ENCODE data around the gene PSTPIP2.

DNA sequence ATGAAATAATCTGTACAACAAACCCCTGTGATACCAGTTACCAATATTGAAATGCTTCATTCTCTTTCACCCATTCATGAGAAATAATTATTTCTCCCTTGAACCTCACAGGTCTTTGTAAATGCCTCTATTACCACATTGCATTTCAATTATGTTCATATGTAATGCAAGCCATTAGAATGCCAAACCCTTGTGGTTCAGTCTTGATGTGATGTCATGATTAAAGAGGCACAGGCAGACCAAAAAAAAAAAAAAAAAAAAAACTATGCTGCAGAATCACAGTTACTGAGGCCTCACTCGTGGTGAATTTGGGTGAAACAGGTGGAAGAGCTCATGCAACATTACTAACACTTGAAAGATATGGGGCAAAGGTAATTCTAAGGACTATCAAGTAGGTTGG is 95.5 kb downstream of the PSTPIP2 start:
- TF ChIP-seq, protein P1, sequence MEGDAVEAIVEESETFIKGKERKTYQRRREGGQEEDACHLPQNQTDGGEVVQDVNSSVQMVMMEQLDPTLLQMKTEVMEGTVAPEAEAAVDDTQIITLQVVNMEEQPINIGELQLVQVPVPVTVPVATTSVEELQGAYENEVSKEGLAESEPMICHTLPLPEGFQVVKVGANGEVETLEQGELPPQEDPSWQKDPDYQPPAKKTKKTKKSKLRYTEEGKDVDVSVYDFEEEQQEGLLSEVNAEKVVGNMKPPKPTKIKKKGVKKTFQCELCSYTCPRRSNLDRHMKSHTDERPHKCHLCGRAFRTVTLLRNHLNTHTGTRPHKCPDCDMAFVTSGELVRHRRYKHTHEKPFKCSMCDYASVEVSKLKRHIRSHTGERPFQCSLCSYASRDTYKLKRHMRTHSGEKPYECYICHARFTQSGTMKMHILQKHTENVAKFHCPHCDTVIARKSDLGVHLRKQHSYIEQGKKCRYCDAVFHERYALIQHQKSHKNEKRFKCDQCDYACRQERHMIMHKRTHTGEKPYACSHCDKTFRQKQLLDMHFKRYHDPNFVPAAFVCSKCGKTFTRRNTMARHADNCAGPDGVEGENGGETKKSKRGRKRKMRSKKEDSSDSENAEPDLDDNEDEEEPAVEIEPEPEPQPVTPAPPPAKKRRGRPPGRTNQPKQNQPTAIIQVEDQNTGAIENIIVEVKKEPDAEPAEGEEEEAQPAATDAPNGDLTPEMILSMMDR (conservative IDR thresholded peaks at IDR 0.05; ENCODE audit: low read depth, low read length): no peak
- TF ChIP-seq ELK1 (IDR thresholded peaks at IDR 0.05; ENCODE audit: borderline replicate concordance, low read depth, low read length) (no peak), POLR2A (IDR thresholded peaks at IDR 0.05; ENCODE audit: low read depth, low read length) (no peak)

All from IMR-90 (cell line).